Cerebellar cortex (tissue), 1 donor: ENCODE data around the gene CDX1.

Source experiments
- DNase-seq: peaks from one replicate; pipeline ENCODE4 v3.0.0-alpha.2; 2015; ENCODE audit warnings: low spot score

Gene CDX1

DNA sequence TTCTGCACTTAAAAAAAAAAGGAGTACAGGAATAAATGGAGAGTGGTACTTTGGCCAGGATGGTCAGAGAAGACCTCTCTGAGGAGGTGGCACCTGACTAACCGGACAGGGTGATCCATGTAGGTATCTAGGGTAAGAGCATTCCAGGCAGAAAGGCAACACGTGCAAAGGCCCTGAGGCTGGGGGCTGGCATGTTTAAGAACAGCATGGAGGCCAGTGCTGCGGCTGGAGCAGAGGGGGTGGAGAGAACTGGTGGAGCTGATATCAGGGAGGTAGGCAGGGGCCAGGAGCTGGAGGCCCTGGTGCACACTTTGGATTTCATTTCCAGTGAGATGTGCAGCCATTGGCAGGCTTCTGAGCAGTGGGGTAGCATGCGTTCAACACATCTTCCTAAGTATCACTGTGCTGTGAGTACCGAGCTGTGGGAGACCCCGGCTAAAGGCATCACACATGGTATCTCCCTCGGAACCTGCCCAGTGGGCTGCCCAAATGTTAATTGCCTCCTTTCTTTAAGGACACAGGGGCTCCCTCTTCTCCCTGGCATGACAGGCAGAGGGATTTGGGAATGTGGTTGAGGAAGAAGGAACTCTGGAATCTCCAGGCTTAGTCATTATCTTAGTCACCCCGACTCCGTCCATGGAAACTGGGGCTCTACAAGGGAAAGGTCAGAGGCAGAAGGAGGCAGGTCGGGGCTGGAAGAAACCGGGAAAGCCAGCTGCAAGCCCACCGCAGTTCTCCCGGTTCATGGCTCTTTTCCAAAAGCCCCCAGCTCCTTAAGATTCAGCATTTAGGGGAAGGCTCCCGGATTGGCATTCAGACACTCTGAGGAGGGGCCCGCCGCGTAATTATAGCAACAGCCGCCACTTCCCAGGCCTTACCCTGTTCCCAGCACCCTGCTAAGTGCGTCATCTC is 41.9 kb downstream of the CDX1 start:
- DNase-seq = no peak

DNA sequence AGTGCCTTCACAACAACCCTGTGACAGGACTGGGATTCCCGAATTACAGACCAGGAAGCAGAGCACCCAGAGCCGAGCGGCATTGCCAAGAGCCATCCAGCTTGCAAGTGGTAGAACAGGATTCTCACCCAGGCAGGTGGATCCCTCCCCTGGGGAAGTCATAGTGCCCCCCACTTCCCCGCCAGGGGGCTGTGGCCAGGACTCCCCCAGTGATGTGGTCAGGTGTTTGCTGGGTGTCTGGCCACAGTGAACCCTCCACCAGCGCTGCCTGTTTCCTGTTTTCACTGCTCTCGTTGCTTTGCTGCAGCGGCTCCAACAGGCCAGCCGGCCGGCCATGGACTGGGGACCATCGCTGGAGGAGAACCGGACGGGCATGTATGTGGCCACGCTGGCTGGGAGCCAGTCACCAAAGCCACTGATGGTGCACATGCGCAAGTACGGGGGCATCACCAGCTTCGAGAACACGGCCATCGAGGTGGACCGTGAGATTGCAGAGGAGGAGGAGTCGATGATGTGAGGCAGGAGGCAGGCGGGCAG is 42.6 kb downstream of the CDX1 start:
- no peak for DNase-seq

DNA sequence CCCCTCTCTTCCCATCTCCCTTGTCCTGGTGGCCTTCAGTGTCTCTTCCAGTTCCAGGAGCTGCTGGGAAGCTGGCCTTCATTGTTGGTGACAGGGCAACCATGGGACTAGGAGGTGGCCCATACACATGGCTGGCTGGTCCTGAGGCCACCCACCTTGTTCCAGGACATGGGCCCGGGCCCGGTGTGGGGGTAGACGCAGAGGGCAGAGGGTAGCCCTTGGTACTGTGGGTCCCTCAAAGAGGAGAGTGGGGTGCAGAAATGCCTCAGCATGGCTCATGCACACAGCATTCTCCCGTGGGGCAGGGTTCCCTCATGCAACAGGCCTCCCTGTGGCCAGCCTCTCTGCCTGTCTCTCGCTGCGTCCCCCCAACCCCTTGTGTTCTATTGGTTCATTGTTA is 44.1 kb downstream of the CDX1 start:
- DNase-seq = no peak

DNA sequence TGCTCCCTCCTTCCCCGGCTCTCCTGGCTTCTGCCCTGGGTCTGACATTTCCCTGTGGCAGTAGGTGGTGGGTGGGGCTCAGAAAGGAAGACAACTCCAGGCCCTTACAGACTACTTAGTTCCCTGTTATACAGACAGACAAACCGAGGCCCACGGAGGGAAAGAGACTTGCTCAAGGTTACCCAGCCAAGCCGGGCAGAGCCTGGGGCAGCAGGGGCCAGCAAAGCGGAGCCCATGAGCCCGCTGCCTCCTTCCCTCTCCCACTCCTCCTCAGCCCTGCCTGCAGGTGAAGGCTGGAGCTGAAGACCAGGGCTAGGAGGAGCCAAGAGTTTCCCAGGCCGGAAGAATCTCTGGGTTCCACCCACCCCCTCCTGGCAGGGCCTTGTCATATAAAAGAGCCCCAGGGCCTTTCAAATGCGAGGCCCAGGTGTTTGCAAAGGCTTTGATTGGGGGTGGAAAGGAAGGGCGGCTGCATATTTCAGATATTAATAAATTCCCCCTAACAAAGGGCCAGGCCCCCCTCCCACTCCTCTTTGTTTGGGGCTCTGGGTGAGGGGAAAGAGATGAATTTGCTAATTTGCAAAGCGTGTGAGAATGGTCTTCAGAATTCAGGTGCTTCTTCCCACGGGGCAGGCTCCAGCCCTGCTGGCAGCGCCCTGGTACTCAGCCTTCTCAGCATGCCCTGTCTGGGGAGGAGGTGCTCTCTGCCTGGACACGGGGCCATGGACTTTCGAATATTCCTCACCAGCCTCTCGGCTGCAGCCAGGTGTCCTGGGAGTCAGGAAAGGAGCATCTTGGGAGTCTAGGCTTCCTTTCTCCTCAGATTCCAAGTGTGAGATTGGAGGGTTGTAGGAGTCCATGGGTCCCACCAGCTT is 44.8 kb downstream of the CDX1 start:
- no peak for DNase-seq

DNA sequence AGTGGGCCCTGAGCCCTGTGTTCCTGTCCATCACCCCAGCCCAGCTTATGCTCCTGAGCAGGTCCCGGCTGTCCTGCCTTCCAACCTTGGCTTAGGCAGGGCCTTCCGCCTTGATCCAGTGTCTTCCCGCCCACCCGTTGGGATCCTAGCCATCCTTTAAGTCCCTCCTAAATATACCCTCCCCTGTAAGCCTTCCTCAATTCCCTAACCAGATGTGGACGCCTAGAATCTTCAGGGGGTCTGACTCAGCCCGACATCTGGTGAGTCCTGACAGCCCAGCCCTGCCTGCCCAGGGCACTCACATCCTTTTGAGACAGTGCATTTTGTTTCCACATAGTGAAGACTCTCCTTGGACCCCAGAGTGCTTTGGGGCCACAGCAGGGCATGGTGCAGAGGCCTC is 47.0 kb downstream of the CDX1 start:
- no peak for DNase-seq

DNA sequence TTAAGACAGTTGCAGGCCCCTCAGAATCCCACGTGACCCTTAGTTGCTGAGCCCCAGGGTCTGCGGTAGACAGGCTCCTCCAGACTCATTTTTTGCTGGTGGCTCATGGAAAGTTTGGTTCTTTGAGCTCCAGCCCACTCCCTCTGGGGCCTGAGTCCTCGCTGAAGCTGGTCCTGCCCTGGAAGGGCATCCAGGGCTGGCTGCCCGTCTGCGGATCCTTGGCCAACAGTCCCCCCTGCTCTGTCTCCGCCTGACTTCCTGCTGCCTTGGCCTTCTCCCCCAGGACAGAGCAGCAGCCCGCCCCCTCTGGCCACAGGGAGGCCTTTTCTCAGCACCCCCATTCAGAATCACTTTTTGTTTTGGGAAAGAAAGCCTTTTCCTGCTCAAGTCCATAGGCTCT is 47.7 kb downstream of the CDX1 start:
- DNase-seq = no peak

DNA sequence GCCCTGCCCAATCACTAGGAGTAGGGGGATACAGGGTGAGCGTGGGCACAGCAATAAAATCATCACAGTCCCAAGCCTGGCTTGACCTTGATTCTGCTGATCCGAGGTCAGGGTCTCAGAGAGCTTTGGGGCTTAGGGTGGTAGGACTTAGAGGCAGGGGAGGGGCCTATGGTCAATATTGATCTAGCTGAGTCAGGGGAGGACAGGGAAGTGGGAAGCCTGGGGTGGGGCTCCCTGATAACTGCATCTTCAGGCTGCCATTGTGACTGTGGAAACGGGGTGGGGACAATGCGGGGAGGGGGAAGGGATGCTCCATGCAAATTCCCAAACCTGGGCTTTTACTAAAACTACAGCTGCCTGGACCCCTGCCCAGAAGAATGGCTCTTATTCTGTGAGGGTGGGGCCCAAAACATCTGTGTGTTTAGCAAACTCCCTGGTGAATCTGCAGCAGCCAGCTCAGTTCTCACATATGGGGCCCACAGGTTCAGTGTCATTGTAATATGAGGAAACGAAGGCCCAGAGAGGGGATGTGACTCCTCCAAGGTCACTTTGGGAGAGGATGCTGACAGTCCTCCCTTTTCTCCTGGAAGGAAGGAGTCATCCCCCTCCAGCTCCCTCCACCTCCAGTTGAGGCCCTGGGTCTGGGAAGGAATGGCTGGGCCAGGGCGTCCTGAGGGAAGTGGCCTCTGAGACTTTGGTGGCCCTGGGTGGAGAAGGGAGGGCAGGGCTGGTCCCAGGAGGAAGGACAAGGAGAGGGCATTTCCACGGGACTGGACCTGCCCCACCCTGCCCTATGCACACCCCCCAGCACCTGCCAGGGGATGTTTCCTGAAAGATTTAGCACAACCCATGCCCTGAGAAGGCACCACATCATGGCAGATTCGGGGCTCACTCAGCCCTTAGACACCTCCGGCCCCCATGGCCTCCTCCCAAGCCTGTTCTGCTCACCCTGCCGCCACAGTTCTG is 49.7 kb downstream of the CDX1 start:
- DNase-seq = no peak

DNA sequence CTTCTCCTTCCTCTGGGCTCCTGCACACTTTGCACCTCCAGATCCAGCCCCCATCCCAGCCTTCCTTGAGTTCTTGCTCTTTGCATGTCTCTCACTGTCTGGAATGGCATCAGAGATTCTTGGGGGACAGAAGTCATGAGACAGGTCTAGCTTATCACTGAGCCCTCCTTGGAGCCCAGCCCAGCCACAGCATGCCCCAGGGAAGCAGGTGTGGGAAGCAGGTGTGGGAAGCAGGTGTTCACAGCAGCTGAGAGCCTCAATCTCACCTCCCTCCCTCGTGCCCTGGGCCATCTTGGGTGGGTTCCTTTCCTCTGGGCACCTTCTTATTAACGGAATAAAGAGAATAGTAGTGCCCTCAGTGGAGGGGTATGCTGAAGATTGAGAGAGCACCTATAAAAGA is 50.5 kb downstream of the CDX1 start:
- DNase-seq = no peak

DNA sequence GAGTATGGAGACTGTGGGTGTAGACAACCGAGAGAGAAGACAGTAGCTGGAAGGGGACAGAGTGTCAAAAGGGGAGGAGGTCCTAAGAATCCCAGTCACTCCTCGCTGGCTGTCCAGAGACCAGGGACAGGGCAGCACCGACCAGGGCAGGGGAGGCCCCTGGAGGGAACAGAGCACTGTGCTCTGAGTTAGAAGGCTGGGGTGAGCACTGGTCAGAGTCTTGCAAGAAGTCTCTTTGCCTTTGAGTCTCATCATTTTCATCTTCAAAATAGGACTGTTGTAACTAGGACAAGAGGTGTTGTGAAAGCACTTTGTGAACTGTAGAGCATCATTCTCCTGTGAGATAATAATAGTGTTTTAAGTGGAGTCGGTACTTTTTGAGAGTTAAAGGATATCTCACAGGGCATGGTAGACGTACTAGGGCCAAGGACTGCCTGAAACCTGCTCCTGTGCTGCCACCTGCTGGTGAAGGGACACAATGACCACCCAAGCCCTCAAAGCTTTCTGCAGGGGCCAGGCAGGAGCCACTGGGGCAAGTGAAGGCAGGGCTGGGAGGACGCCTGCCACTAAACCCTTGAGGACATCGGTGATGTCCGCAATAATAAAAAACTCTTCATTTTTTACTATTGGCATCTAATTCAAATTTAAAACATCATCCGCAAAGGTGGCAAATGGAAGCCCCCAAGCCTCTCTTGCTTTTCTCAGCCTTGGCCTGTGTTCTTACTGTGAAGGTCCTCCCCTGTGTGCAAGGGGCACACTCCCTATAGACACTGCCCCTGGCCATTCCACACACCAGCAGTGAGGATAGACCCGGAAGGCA is 51.5 kb downstream of the CDX1 start:
- peak; percentile 91 for DNase-seq

DNA sequence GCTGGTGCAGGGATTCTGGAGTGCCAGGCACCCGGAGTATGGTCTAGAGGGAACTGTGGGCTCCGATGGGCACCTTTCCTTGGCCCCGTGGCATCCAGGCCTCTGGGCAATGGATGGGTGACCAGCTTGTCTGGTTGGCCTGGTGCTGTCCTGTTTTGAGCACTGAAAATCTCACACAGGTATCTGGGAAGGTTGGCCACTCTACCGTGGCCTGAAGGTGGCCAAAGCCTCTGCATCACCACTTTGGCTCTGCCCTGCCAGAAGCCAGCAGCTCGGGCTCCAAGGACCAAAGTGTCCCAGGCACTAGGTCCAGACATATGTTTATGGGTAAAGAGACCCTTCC is 52.1 kb downstream of the CDX1 start:
- no peak for DNase-seq

DNA sequence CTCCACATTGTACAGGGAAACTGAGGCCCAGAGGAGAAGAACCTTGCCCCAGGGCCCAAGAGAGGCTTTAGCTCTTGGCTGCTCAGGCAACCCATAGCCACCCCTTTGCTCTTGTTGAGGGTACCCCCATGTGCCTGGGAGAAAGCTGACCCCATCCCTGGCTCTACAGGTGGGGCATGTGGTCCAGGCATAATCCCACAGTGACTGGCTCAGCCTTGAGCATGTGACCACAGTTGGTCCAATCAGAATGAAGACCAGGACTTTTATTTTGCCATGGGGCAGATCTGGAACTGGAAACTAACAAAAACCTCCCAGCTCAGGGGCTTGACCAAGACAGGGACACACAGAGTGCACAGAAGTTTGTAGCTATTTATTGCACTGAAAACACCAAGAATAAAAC is 52.6 kb downstream of the CDX1 start:
- no peak for DNase-seq

DNA sequence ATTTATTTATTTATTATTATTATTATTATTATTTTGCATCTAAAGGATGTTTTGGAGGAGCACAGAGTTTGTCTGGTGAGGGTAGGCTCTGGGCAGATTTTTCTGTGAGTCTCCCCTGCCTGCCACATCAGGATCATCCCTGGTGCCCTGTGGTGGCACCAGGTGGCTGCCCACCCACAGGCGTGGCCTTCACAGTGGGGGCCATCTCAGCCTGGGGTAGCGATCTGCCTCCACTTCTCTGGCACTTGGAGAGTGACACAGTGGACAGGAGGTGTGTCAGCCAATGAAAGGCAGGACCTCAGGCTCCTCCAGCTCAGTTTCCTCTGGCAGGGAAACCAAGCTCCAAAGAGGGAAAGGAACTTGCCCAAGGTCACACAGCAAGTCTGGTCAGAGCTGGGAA is 53.3 kb downstream of the CDX1 start:
- DNase-seq = no peak

DNA sequence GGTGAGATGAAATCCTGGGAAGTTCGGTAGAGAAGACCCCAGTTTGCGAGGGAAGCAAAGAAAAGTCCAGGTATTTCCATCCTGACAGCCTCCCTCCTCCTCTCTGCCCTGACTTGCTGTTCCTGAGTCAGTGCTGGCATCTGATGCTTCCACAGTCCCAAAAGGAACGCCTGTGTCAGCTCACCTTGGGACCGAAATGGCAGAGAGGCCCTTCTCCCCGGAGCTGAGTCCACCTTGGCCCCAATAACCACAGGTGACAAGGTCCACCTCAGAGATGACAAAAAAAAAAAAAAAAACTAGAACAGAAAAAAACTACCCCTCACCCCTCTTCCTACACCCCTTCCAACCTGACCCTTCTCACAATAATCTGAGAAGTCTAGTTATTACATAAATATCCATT is 54.9 kb downstream of the CDX1 start:
- DNase-seq = no peak

DNA sequence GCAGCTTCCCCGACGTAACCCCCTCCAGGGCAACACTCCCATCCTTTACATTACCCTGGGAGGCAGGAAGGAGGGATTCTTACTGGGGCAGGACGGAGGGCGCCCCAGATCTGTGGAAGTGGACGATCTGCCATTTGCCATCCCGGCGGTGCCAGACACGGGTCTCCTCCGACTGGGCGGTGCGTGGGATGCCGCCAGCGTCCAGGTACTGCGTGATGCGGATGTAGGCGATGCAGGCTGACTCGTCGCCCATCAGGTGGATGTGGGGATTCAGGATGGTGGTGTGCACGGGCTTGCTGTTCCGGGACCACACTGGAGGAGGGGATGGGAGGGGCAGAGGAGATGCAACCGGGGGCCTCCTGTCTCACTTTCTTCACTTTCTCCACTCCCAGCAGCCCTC is 56.3 kb downstream of the CDX1 start:
- no peak for DNase-seq

DNA sequence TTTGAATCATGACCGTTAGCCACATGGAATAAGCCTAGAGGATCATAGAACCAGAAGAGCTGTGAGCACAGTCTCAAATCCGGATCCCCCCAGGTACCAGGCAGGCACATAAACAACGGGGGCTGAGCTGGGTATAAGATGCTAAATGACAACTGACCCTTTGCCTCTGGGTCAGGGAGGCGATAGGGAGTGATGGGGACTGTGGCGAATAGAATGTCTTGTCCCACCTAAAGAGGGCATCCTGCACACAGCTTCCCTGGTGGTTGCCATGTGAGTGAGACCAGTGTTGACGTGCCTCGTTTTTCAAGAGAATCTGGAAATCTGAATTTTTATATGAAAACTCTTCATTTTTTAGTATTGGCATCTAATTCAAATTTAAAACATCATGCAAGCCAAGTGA is 56.9 kb downstream of the CDX1 start:
- no peak for DNase-seq

DNA sequence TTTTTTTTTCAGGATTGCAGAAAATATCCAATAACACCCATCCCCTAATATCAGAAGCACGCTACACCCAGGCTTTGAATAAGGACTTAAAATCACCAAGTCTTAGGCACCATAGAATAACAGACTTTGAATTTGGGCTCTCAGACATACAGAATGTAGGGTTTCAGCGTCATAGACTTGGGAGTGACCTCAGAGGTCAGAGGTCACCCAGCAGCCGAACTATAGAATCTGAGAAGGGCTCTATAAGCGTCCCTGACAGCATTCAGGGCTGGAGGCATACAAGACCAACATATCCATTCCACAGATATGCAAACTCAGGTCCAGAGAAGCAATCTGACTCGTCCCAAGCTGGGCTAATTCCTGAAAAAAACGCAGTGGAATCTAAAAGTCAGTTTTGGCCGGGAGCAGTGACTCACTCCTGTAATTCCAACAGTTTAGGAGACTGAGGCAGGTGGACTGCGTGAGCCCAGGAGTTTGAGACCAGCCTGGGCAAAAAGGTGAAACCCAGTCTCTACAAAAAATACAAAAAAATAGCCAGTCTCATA is 58.0 kb downstream of the CDX1 start:
- DNase-seq = no peak

DNA sequence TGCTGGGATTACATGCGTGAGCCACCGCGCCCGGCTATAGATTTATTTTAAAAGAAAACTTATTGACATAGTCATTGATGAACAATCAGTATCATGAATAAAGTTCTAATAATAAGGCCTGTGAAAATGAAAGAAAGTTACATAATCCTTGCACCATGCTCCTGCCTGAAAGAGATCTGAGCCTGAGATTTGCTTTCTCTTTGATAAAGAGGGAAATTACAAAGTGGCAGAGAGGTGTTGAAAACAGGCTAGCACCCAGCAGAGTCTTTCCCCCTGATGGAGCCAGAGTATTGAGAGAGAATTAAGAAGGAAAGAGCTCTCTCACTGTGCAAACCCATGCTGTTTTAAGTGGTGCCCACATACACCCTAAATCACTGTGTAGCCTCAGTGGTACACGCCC is 60.5 kb downstream of the CDX1 start:
- DNase-seq = no peak

DNA sequence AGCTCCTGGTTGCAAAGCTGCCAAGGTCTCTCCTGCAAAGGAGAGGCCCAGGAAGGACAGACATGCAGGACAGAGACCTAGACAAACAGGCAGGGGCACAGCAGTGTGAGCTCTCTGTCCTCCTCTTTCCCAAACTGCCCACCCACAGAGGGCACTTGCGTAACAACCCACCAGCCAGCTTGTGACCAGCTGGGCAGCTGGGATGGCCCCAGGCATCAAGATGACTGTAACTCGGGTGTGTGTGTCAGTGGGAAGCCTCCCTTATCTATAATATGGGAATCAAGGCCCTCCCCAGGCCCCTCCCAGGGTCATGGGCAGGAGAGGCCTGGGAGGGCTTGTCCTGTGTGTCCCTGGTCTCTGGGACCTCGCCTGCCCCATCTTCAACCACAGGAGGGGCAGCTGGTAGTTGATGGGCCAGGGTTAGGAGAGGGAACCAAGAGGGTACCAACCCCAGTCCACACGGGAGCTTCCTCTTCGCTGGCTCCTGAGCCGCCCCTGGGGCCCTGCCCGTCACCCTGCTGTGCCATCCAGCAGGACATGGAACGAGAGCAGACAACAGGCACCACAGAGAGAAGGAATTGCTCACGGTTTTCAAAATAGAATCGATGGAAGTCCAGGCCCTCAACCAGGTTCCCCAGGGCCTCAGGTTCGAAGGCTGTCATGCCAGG is 61.2 kb downstream of the CDX1 start:
- no peak for DNase-seq

DNA sequence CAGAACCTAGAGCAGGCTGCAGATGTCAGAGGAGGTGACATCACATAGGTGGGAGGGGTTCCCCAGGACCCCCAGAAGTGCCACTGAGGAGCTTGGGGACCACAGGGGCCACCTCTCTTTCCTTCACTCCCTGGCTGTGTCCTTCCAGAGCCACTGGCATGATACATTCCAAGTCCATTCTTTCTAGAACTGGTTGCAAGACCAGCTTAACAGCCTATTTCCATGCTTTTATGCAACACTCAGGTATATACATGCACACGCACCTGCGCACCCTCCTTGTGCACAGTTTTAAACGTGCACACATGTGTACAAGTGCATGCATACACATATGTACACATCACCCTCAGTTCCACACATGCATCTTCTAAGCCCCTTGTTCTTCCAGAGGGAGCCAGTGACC is 63.0 kb downstream of the CDX1 start:
- no peak for DNase-seq

DNA sequence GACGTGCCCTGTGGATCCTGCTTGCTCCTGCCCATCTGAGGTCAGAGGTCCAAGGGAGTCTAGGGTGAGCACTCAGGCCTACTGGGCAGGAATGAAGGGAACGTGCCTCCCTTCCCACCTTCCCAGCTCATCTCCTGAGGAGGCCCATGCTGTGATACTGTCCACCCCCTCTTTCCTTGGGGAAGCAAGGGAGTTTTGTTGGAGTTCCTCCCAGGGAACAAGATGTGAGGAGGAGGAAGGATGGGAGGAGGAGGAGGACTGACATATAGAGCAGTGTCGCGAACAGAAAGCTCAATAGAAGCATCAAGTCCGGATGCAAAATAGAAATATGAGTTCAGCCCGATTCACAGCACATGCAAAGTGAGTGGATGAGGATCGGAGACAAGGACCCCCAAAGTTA is 64.3 kb downstream of the CDX1 start:
- no peak for DNase-seq
